MM.1S (cell line): ENCODE measurements around the gene CGN.

ENCODE experiments used
- CTCF ChIP-seq: fragments of 300-600 bp; sonication (generic); IDR thresholded peaks from 2 replicates; pipeline ENCODE4 v1.5.1; 2016; ENCODE audit warnings: antibody characterized with exemption, low read length, mixed read lengths
- EZH2phosphoT487 ChIP-seq: fragments of 300-600 bp; sonication (generic); IDR thresholded peaks from 2 replicates; pipeline ENCODE4 v1.6.1; 2018; ENCODE audit warnings: antibody characterized with exemption, low read length

- TF ChIP-seq CTCF (no peak), EZH2phosphoT487 (no peak)
Measured at GRCh38 chr1:151510020-151510405, 1.2 kb upstream of the CGN start.
